GM23338 (cell line): Measurements from ENCODE around the gene RTN4IP1. TPM values are rescaled to one million over a fixed set of nuclear protein-coding genes. Genes with fewer than 3 reads are reported as not detected.

Experiments
- ATAC-seq: fragments of 200-7000 bp; cut with Tn5 transposase; 3 replicates; pipeline ENCODE4 v1.9.1; 2020
- DNase-seq: peaks from one replicate; pipeline ENCODE4 v3.0.0-alpha.2; 2015; ENCODE audit warnings: low spot score
- H2AFZ ChIP-seq: fragments of 200-600 bp; sonication (generic); 2 replicates; pipeline ENCODE4 v1.8.0; 2016; ENCODE audit warnings: antibody characterized with exemption, mild to moderate bottlenecking, moderate library complexity
- H3F3A ChIP-seq: fragments of 200-600 bp; sonication (generic); replicated peaks from 2 replicates; pipeline ENCODE4 v1.8.0; 2017; ENCODE audit warnings: antibody characterized with exemption, mixed run types, low read depth
- H3K27ac ChIP-seq: fragments of 200-600 bp; sonication (generic); 2 replicates; pipeline ENCODE4 v1.6.1; 2016; ENCODE audit warnings: low read depth
- H3K27me3 ChIP-seq: fragments of 200-600 bp; sonication (generic); 2 replicates; pipeline ENCODE4 v1.8.0; 2016; ENCODE audit warnings: mild to moderate bottlenecking, mixed run types, moderate library complexity; ENCODE audit not compliant: insufficient read depth
- H3K36me3 ChIP-seq: fragments of 200-600 bp; sonication (generic); 2 replicates; pipeline ENCODE4 v1.8.0; 2016; ENCODE audit warnings: mild to moderate bottlenecking; ENCODE audit not compliant: insufficient read depth
- H3K4me1 ChIP-seq: fragments of 200-600 bp; sonication (generic); 2 replicates; pipeline ENCODE4 v1.8.0; 2016; ENCODE audit warnings: mild to moderate bottlenecking, moderate library complexity; ENCODE audit not compliant: insufficient read depth
- H3K4me2 ChIP-seq: fragments of 200-600 bp; sonication (generic); 2 replicates; pipeline ENCODE4 v1.7.1; 2017; ENCODE audit warnings: mixed run types
- H3K4me3 ChIP-seq: fragments of 200-600 bp; sonication (generic); 2 replicates; pipeline ENCODE4 v1.6.1; 2016; ENCODE audit warnings: mixed run types
- H3K79me2 ChIP-seq: fragments of 200-600 bp; sonication (generic); replicated peaks from 2 replicates; pipeline ENCODE4 v1.8.0; 2017; ENCODE audit warnings: mild to moderate bottlenecking; ENCODE audit not compliant: insufficient read depth
- H3K9me2 ChIP-seq: fragments of 200-600 bp; sonication (generic); 2 replicates; pipeline ENCODE4 v1.8.0; 2017; ENCODE audit not compliant: insufficient read depth
- H4K20me1 ChIP-seq: fragments of 200-600 bp; sonication (generic); replicated peaks from 2 replicates; pipeline ENCODE4 v1.8.0; 2017; ENCODE audit warnings: mild to moderate bottlenecking; ENCODE audit not compliant: insufficient read depth
- H3K27ac Mint-ChIP-seq: 2 replicates; pipeline ENCODE4 v1.8.0; 2020; ENCODE audit warnings: inconsistent platforms, mild to moderate bottlenecking, moderate library complexity, mixed read lengths
- H3K27me3 Mint-ChIP-seq: 3 replicates; pipeline ENCODE4 v1.8.0; 2022; ENCODE audit warnings: low read depth, mild to moderate bottlenecking, moderate library complexity, mixed read lengths, inconsistent platforms; ENCODE audit not compliant: insufficient read depth, poor library complexity
- H3K36me3 Mint-ChIP-seq: 3 replicates; pipeline ENCODE4 v1.8.0; 2021; ENCODE audit warnings: low read depth, mild to moderate bottlenecking, inconsistent platforms, moderate library complexity, mixed read lengths
- H3K4me1 Mint-ChIP-seq: 3 replicates; pipeline ENCODE4 v1.8.0; 2020; ENCODE audit warnings: mild to moderate bottlenecking, inconsistent platforms, mixed read lengths
- H3K4me3 Mint-ChIP-seq: 3 replicates; pipeline ENCODE4 v1.8.0; 2021; ENCODE audit warnings: moderate library complexity, mild to moderate bottlenecking, inconsistent platforms, mixed read lengths
- H3K9me3 Mint-ChIP-seq: 3 replicates; pipeline ENCODE4 v1.8.0; 2020; ENCODE audit warnings: moderate library complexity, mild to moderate bottlenecking, inconsistent platforms, mixed read lengths
- CREB1 ChIP-seq: fragments of 250-450 bp; sonication (Bioruptor Pico); IDR thresholded peaks from 2 replicates; pipeline ENCODE4 v1.5.0; 2020; ENCODE audit warnings: low read depth, mild to moderate bottlenecking, moderate library complexity
- EZH2 ChIP-seq: fragments of 200-600 bp; sonication (generic); IDR thresholded peaks from one replicate; pipeline ENCODE4 v1.8.0; 2017; ENCODE audit warnings: antibody characterized with exemption, mild to moderate bottlenecking, low read depth; ENCODE audit not compliant: unreplicated experiment
- EZH2phosphoT487 ChIP-seq: fragments of 200-600 bp; sonication (generic); IDR thresholded peaks from one replicate; pipeline ENCODE4 v1.8.1; 2018; ENCODE audit warnings: antibody characterized with exemption; ENCODE audit not compliant: unreplicated experiment
- JUNB ChIP-seq: IDR thresholded peaks from one replicate; pipeline ENCODE4 v1.6.1; 2016; ENCODE audit warnings: antibody characterized with exemption; ENCODE audit not compliant: unreplicated experiment
- NANOG ChIP-seq: IDR thresholded peaks from 2 replicates; pipeline ENCODE4 v1.6.1; 2016; ENCODE audit warnings: antibody characterized with exemption, borderline replicate concordance
- POLR2AphosphoS5 ChIP-seq: IDR thresholded peaks from 2 replicates; pipeline ENCODE4 v1.6.1; 2016; ENCODE audit warnings: antibody characterized with exemption, low read depth
- STAT1 ChIP-seq: IDR thresholded peaks from one replicate; pipeline ENCODE4 v1.6.1; 2016; ENCODE audit warnings: antibody characterized with exemption; ENCODE audit not compliant: unreplicated experiment
- ZNF331 ChIP-seq: fragments of 250-450 bp; sonication (Bioruptor Pico); IDR thresholded peaks from 2 replicates; pipeline ENCODE4 v1.5.0; 2020; ENCODE audit warnings: low read depth, mild to moderate bottlenecking, moderate library complexity
- polyA plus RNA-seq: library from polyadenylated mRNA; unstranded; fragments of >200 nt; fragmentation: Nextera tagmentation; extraction: Ambion mirVana; gene quantifications from 2 replicates; pipeline ENCODE4 v1.2.1, GENCODE V29; 2016
- total RNA-seq: library from RNA; depleted of rRNA; stranded (reverse); fragments of >200 nt; shearing (Covaris generic); gene quantifications from 2 replicates; pipeline ENCODE4 v1.2.3, GENCODE V29; 2014
- TF ChIP-seq, protein P1 (sequence below): fragments of 250-450 bp; sonication (Bioruptor Pico); IDR thresholded peaks from 2 replicates; pipeline ENCODE4 v1.5.0; 2020; ENCODE audit warnings: mild to moderate bottlenecking, moderate library complexity
- TF ChIP-seq, protein P2 (sequence below): IDR thresholded peaks from 2 replicates; pipeline ENCODE4 v1.6.1; 2016; ENCODE audit warnings: antibody characterized with exemption
- TF ChIP-seq, protein P3 (sequence below): IDR thresholded peaks from one replicate; pipeline ENCODE4 v1.6.1; 2018; ENCODE audit warnings: antibody characterized with exemption; ENCODE audit not compliant: unreplicated experiment
- TF ChIP-seq, protein P4 (sequence below), 2 experiments: fragments of 200-600 bp in 1 of 2; sonication (generic) in 1 of 2; conservative IDR thresholded peaks; 2 replicates each; pipeline versions ENCODE4 v1.5.1 to v1.6.1; 2016 to 2017; ENCODE audit warnings: antibody characterized with exemption in 2 of 2, low read depth in 2 of 2, mild to moderate bottlenecking in 2 of 2, moderate library complexity in 1 of 2

The RTN4IP1 gene
- total and polyA plus RNA-seq, 2 experiments from 2014 or later, result 14.5 to 17.5 TPM

DNA sequence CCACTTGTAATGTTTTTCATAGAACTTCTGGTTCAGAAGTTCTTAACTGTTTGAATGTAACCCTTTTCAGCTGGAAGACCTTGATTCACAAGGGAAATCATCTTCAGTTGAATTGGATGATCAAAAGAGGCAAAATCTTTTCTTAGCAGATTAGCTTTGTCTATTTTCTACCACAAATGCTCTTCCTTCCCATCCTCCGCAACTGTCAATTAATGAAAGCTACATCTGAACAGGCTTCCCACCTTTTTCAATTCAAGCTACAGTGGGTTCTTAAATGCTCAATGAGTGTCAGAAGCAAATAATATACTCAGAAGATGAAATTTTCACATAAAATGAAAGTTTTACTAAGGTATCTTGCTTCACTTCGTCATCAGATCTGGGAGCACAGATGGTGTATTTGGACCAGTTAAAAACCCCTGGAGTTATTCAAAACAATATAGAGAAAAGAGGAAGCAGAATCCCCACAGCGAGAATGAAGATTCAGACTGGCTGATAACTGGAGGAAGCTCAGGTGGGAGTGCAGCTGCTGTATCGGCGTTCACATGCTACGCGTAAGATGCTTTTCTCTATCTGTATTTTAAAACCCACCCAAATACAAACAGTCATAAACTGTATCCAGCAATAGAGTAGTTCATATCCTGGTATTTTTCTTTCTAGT, 19.5 kb upstream of the RTN4IP1 start (continued):
- TF ChIP-seq, protein P1, sequence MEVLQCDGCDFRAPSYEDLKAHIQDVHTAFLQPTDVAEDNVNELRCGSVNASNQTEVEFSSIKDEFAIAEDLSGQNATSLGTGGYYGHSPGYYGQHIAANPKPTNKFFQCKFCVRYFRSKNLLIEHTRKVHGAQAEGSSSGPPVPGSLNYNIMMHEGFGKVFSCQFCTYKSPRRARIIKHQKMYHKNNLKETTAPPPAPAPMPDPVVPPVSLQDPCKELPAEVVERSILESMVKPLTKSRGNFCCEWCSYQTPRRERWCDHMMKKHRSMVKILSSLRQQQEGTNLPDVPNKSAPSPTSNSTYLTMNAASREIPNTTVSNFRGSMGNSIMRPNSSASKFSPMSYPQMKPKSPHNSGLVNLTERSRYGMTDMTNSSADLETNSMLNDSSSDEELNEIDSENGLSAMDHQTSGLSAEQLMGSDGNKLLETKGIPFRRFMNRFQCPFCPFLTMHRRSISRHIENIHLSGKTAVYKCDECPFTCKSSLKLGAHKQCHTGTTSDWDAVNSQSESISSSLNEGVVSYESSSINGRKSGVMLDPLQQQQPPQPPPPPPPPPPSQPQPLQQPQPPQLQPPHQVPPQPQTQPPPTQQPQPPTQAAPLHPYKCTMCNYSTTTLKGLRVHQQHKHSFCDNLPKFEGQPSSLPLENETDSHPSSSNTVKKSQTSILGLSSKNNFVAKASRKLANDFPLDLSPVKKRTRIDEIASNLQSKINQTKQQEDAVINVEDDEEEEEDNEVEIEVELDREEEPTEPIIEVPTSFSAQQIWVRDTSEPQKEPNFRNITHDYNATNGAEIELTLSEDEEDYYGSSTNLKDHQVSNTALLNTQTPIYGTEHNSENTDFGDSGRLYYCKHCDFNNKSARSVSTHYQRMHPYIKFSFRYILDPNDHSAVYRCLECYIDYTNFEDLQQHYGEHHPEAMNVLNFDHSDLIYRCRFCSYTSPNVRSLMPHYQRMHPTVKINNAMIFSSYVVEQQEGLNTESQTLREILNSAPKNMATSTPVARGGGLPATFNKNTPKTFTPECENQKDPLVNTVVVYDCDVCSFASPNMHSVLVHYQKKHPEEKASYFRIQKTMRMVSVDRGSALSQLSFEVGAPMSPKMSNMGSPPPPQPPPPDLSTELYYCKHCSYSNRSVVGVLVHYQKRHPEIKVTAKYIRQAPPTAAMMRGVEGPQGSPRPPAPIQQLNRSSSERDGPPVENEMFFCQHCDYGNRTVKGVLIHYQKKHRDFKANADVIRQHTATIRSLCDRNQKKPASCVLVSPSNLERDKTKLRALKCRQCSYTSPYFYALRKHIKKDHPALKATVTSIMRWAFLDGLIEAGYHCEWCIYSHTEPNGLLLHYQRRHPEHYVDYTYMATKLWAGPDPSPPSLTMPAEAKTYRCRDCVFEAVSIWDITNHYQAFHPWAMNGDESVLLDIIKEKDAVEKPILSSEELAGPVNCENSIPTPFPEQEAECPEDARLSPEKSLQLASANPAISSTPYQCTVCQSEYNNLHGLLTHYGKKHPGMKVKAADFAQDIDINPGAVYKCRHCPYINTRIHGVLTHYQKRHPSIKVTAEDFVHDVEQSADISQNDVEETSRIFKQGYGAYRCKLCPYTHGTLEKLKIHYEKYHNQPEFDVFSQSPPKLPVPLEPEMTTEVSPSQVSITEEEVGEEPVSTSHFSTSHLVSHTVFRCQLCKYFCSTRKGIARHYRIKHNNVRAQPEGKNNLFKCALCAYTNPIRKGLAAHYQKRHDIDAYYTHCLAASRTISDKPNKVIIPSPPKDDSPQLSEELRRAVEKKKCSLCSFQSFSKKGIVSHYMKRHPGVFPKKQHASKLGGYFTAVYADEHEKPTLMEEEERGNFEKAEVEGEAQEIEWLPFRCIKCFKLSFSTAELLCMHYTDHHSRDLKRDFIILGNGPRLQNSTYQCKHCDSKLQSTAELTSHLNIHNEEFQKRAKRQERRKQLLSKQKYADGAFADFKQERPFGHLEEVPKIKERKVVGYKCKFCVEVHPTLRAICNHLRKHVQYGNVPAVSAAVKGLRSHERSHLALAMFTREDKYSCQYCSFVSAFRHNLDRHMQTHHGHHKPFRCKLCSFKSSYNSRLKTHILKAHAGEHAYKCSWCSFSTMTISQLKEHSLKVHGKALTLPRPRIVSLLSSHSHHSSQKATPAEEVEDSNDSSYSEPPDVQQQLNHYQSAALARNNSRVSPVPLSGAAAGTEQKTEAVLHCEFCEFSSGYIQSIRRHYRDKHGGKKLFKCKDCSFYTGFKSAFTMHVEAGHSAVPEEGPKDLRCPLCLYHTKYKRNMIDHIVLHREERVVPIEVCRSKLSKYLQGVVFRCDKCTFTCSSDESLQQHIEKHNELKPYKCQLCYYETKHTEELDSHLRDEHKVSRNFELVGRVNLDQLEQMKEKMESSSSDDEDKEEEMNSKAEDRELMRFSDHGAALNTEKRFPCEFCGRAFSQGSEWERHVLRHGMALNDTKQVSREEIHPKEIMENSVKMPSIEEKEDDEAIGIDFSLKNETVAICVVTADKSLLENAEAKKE (CRISPR knock-in tag), result no peak
- no peak for TF ChIP-seq JUNB
- no peak for TF ChIP-seq EZH2phosphoT487
- TF ChIP-seq NANOG, result no peak
- TF ChIP-seq EZH2, result no peak
- TF ChIP-seq ZNF331 (CRISPR knock-in tag), result no peak
- TF ChIP-seq POLR2AphosphoS5, result no peak
- no peak for TF ChIP-seq CREB1 (CRISPR knock-in tag)

DNA sequence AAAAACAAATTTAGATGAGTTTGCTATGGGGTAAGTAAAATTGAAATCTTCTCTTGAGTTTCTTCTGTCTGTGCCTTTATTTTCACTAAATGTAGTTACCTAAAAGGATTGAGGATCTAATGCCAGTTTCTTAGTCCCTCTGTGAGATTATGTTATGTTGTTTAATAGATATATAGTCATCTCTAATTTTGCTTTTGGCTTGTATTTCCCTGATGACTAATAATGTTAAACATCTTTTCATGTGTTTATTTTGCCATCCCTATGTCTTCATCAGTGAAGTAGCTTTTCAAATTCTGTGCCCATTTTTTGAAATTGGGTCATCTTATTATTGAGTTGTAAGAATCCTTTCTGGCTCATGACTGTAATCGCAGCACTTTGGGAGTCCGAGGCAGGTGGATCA, 13.8 kb upstream of the RTN4IP1 start:
- Histone ChIP-seq H3K27ac (no peak overlapping the region), H3K27me3 (no peaks in the 10 kb centered on the region), H4K20me1 (no peaks in the 10 kb centered on the region), H3K79me2 (peaks cover 34% of the 10 kb centered on the region), H3K9me2 (no peaks in the 10 kb centered on the region), H3K4me1 (no peaks in the 10 kb centered on the region), H2AFZ (no peak overlapping the region), H3K36me3 (peaks cover 45% of the 10 kb centered on the region), H3K4me3 (no peak overlapping the region), H3K4me2 (no peak overlapping the region), H3F3A (no peaks in the 10 kb centered on the region)
- no peak for DNase-seq
- Mint-ChIP-seq H3K4me3 (no peak overlapping the region), H3K27me3 (no peaks in the 10 kb centered on the region), H3K4me1 (peaks cover 13% of the 10 kb centered on the region), H3K27ac (no peak overlapping the region), H3K36me3 (peaks cover 66% of the 10 kb centered on the region), H3K9me3 (no peaks in the 10 kb centered on the region)
- no peak for ATAC-seq
- TF ChIP-seq, protein P2, sequence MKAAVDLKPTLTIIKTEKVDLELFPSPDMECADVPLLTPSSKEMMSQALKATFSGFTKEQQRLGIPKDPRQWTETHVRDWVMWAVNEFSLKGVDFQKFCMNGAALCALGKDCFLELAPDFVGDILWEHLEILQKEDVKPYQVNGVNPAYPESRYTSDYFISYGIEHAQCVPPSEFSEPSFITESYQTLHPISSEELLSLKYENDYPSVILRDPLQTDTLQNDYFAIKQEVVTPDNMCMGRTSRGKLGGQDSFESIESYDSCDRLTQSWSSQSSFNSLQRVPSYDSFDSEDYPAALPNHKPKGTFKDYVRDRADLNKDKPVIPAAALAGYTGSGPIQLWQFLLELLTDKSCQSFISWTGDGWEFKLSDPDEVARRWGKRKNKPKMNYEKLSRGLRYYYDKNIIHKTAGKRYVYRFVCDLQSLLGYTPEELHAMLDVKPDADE, result no peak
- TF ChIP-seq, protein P3, sequence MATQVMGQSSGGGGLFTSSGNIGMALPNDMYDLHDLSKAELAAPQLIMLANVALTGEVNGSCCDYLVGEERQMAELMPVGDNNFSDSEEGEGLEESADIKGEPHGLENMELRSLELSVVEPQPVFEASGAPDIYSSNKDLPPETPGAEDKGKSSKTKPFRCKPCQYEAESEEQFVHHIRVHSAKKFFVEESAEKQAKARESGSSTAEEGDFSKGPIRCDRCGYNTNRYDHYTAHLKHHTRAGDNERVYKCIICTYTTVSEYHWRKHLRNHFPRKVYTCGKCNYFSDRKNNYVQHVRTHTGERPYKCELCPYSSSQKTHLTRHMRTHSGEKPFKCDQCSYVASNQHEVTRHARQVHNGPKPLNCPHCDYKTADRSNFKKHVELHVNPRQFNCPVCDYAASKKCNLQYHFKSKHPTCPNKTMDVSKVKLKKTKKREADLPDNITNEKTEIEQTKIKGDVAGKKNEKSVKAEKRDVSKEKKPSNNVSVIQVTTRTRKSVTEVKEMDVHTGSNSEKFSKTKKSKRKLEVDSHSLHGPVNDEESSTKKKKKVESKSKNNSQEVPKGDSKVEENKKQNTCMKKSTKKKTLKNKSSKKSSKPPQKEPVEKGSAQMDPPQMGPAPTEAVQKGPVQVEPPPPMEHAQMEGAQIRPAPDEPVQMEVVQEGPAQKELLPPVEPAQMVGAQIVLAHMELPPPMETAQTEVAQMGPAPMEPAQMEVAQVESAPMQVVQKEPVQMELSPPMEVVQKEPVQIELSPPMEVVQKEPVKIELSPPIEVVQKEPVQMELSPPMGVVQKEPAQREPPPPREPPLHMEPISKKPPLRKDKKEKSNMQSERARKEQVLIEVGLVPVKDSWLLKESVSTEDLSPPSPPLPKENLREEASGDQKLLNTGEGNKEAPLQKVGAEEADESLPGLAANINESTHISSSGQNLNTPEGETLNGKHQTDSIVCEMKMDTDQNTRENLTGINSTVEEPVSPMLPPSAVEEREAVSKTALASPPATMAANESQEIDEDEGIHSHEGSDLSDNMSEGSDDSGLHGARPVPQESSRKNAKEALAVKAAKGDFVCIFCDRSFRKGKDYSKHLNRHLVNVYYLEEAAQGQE, result no peak
- TF ChIP-seq ZNF331 (CRISPR knock-in tag) (no peak), POLR2AphosphoS5 (no peak), NANOG (no peak), CREB1 (CRISPR knock-in tag) (no peak), STAT1 (no peak), EZH2phosphoT487 (no peak)
- TF ChIP-seq, protein P4, sequence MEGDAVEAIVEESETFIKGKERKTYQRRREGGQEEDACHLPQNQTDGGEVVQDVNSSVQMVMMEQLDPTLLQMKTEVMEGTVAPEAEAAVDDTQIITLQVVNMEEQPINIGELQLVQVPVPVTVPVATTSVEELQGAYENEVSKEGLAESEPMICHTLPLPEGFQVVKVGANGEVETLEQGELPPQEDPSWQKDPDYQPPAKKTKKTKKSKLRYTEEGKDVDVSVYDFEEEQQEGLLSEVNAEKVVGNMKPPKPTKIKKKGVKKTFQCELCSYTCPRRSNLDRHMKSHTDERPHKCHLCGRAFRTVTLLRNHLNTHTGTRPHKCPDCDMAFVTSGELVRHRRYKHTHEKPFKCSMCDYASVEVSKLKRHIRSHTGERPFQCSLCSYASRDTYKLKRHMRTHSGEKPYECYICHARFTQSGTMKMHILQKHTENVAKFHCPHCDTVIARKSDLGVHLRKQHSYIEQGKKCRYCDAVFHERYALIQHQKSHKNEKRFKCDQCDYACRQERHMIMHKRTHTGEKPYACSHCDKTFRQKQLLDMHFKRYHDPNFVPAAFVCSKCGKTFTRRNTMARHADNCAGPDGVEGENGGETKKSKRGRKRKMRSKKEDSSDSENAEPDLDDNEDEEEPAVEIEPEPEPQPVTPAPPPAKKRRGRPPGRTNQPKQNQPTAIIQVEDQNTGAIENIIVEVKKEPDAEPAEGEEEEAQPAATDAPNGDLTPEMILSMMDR (conservative IDR thresholded peaks at IDR 0.05; ENCODE audit: low read depth in 2 of 2), result no peak
